BJ (cell line): Measurements from ENCODE around the gene OR51E1. TPM values are rescaled to one million over a fixed set of nuclear protein-coding genes. Genes with fewer than 3 reads are reported as not detected.

Experiments
- CTCF ChIA-PET: fragments of 350-600 bp; formaldehyde crosslinking; extraction: SDS; loops from one replicate; lab custom pipeline; 2021; ENCODE audit warnings: antibody characterized with exemption, inconsistent platforms; lab: Yijun Ruan, JAX
- POLR2A ChIA-PET: fragments of 300-600 bp; sonication (Branson Sonifier 250); formaldehyde crosslinking; extraction: SDS; loops from one replicate; lab custom pipeline; 2021; ENCODE audit warnings: antibody characterized with exemption; lab: Charles Lee
- DNase-seq: peaks from one replicate; pipeline ENCODE4 v3.0.0-alpha.2; 2011; ENCODE audit warnings: low read depth
- H3K27me3 ChIP-seq: 2 replicates; pipeline ENCODE4 v1.6.0; 2011; ENCODE audit warnings: low read length; ENCODE audit not compliant: control insufficient read depth, insufficient read depth
- H3K36me3 ChIP-seq: 2 replicates; pipeline ENCODE4 v1.5.1; 2011; ENCODE audit warnings: low read length; ENCODE audit not compliant: control insufficient read depth, insufficient read depth
- H3K4me3 ChIP-seq: 2 replicates; pipeline ENCODE4 v1.5.1; 2011; ENCODE audit warnings: low read depth, mild to moderate bottlenecking, control low read depth, low read length
- polyA minus RNA-seq: library from RNA; depleted of rRNA, polyadenylated mRNA; stranded (reverse); fragments of >200 nt; gene quantifications from 2 replicates; pipeline ENCODE4 v1.2.3, GENCODE V29; 2011; rRNA and poly(A)+ RNA removed
- polyA plus RNA-seq: library from polyadenylated mRNA; depleted of rRNA; stranded (reverse); fragments of >200 nt; gene quantifications from 2 replicates; pipeline ENCODE4 v1.2.3, GENCODE V29; 2011; rRNA removed
- TF ChIP-seq, protein P1 (sequence below): IDR thresholded peaks from 2 replicates; pipeline ENCODE4 v1.5.1; 2011; ENCODE audit warnings: low read depth, mild to moderate bottlenecking, control low read depth, inconsistent platforms, low read length, moderate library complexity; ENCODE audit not compliant: insufficient read depth

OR51E1 gene, protein sequence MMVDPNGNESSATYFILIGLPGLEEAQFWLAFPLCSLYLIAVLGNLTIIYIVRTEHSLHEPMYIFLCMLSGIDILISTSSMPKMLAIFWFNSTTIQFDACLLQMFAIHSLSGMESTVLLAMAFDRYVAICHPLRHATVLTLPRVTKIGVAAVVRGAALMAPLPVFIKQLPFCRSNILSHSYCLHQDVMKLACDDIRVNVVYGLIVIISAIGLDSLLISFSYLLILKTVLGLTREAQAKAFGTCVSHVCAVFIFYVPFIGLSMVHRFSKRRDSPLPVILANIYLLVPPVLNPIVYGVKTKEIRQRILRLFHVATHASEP
- polyA plus RNA-seq: not detected in 2 replicates
- not detected in 2 replicates for polyA minus RNA-seq

DNA sequence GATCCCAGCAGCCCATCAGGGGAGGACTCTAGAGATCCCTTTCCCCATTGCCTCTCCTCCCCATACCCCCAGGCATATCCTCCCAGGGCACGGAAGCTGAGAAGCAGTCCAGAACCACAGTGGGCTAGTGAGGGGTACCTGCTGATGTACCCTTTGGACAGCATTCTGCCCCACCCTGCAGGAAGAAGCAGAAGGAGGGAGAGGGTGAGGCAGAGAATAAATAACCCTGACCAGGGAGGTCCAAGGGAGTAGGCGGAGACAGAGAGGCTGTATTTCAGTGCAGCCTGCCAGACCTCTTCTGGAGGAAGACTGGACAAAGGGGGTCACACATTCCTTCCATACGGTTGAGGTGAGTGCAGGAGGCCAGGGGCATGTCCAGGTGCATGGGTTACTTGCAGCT, at the start of gene OR51E1:
Gene OR51E1 (plus strand): TSS at position 301 of the 400 bp plus-strand sequence. CDS start 8,545 bp downstream, outside the sequence.
- Histone ChIP-seq H3K4me3 (no peak within 1 kb of the TSS), H3K27me3 (no peaks in the 10 kb centered on the region), H3K36me3 (no peaks in the 10 kb centered on the region)
- CTCF ChIA-PET: no interaction called here
- TF ChIP-seq, protein P1, sequence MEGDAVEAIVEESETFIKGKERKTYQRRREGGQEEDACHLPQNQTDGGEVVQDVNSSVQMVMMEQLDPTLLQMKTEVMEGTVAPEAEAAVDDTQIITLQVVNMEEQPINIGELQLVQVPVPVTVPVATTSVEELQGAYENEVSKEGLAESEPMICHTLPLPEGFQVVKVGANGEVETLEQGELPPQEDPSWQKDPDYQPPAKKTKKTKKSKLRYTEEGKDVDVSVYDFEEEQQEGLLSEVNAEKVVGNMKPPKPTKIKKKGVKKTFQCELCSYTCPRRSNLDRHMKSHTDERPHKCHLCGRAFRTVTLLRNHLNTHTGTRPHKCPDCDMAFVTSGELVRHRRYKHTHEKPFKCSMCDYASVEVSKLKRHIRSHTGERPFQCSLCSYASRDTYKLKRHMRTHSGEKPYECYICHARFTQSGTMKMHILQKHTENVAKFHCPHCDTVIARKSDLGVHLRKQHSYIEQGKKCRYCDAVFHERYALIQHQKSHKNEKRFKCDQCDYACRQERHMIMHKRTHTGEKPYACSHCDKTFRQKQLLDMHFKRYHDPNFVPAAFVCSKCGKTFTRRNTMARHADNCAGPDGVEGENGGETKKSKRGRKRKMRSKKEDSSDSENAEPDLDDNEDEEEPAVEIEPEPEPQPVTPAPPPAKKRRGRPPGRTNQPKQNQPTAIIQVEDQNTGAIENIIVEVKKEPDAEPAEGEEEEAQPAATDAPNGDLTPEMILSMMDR: no peak
- DNase-seq: no peak
- POLR2A ChIA-PET: no interaction called here

DNA sequence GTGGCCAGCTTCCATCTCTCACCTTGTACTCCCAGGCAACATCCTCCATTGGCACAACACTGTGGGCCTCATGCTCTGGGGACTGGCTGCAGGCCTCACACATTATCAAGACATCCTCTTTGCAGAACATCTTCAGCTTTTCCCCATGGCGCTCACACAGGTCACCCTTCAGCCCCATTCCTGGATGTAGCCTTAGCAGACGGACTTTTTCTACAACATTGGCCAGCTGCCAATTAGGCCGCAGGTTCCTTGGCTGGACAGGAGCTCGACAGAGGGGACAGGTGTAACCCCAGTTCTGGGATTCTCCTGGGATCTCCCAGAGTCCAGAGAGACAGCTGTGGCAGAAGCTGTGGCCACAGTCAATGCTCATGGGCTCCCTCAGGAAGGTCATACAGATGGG, 38.7 kb upstream of the OR51E1 start:
- TF ChIP-seq, protein P1: no peak
- CTCF ChIA-PET: interaction anchor here (0.6 to 3.3 kb wide), 3 partner anchors 31 to 994 kb away, joined by 3 to 16 read pairs (median 3); partner anchors contain the start of gene OR51D1
- Histone ChIP-seq H3K36me3 (peaks cover 10% of the 10 kb centered on the region), H3K4me3 (no peak overlapping the region), H3K27me3 (no peaks in the 10 kb centered on the region)
- POLR2A ChIA-PET: no interaction called here
- no peak for DNase-seq

DNA sequence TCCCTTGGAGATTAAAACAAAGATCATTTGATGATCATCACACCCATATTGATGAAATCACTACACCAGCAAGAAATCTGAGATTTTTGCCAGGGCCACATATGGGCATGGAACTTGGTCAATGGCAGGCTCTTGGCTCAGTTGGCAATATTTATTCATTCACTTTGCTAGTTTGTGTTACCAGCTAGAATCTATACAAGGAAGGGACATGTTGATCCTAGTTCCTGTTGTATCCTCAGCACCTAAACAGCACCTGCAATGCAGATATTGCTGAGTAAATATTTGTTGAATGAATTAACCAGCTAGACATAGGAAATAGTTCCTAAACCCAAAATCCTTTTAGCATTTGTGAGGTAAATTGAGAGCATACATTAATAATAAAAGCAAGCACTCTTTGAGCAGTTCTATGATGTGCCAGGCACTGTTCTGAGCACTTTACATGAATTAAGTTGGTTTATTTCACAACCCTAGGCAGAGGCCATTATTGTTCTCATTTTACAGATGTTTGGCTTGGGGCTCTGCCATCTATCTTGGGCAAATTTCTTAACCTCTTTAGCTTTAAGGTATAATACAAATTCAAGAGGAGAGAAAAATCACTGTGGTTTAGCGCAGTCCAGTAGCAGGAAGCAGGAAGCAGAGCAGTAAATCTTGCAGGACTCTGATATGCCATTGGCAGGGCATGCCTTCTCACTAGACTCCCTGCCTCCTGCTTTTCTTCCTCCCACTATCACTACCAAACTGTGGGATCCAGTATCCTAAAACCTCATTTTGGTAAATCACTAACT, 37.4 kb upstream of the OR51E1 start:
- ChIA-PET POLR2A (no interaction called here), CTCF (interaction anchor here (3.3 kb wide), 1 partner anchor 30 kb away, joined by 16 read pairs; the partner anchor contains the start of gene OR51D1)
- H3K4me3 ChIP-seq: no peak overlapping the region; the same call in 1 of the 2 replicates
- no peaks in the 10 kb centered on the region for H3K27me3 ChIP-seq
- peaks cover 3% of the 10 kb centered on the region for H3K36me3 ChIP-seq
- TF ChIP-seq, protein P1: no peak
- DNase-seq: no peak

DNA sequence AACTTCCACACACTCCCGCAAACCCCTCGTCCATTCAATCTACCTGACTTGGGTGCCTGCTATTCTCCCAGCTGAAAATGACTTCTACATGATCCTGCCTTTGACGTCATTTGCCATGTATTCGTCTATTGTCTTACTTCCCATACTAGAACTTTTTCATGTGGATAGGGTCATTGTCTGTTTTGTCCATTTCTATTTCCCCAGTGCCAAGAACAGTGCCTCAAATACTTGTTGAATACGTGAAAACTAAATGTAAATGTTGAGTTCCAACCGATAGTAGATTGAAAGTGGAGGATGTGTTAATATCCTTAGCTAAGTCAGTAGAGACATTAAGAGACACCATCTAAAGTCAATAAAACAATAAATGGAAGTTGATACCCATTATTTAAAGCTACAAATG, 36.7 kb upstream of the OR51E1 start:
- Histone ChIP-seq H3K36me3 (peaks cover 1% of the 10 kb centered on the region; the same call in 1 of the 2 replicates), H3K4me3 (peak overlapping the region; percentile 61), H3K27me3 (no peaks in the 10 kb centered on the region)
- ChIA-PET CTCF (interaction anchor here (3.3 kb wide), 1 partner anchor 29 kb away, joined by 16 read pairs; the partner anchor contains the start of gene OR51D1), POLR2A (no interaction called here)
- TF ChIP-seq, protein P1: no peak
- DNase-seq: no peak
